Measurements from ENCODE around the gene ABCA2. TPM values are rescaled to one million over a fixed set of nuclear protein-coding genes. Genes with fewer than 3 reads are reported as not detected.
"Not testable (repeated sequence)": the region's sequence is repeated elsewhere in the genome, so short reads cannot be mapped to it uniquely, and the experiment has no call there.

Gene ABCA2
- polyA plus RNA-seq, 4 donors: 36.4 to 60.9 (median 55.4) TPM

DNA sequence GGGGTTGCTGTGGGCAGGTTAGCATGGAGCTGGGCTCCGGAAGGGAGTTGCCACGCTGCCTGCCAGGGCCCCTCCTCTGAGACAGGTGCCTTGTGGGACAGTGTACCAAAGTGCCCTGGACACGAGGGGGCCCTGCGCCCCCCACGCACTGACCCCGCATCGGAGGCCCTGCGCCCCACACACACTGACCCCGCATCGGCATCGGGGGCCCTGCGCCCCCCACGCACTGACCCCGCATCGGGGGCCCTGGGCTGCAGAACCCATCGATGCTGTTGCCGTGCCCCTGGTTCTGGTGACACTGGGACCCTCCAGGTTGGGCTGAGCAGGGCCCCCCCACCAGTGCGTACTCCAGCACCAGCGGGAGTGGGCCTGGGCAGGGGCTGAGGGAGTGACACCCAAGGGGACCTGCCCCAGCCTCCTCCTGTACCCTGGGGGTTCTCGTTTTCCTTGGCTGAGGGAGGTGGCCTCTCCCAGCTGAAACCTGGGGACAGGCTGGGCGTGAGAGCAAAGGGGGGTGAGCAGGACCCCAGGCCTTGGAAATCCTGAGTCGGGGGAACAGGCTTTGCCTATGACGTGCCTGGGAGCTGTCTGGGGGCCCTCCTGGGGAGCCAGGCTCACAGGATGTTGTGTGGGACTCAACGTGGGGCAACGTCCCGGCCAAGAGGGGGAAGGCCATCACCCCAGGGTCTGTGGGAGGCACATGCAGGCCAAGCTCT is 35.4 kb upstream of the ABCA2 start:
- DNase-seq (ENCODE audit: low read depth in 4 of 4, low spot score in 2 of 4): no peak

GRCh38 chr9:137062798-137063197 is 34.8 kb upstream of the ABCA2 start:
- not testable (repeated sequence) for DNase-seq (ENCODE audit: low read depth in 4 of 4, low spot score in 2 of 4)

- DNase-seq (ENCODE audit: low read depth in 4 of 4, low spot score in 2 of 4): no peak
These were observed 34.3 kb upstream of the ABCA2 start for GRCh38 chr9:137062384-137062783.

DNA sequence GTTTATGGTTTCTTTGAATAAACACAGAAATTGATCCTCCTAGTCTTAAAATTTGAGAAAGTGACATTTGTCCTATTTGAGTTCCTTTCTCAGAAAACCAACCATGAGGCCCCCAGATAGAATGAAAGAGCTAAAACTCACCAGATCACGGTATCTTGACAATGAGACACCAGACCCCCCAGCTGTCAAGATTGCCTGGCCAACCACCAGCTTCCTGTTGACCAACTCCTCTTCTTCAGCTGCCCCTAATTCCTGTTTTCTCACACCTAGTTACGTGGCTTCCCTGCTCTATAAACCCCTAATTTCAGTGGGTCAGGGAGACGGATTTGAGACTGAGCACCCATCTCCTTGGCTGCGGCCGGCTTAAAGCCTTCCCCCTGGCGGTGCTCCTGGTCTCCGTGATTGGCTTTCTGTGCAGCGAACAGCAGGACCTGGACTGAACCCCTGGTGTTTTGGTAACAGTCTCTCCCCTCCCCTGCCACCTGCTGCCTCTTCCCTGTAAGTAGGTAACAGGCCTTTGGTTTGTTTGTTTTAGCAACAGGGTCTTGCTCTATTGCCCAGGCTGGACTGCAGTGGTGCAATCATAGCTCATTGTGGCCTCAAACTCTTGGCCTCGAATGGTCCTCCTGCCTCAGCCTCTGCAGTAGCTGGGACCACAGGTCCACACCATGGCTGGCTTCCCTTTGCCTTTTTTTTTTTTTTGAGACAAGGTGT is 30.6 kb upstream of the ABCA2 start:
- no peak for DNase-seq (ENCODE audit: low read depth in 4 of 4, low spot score in 2 of 4)

DNA sequence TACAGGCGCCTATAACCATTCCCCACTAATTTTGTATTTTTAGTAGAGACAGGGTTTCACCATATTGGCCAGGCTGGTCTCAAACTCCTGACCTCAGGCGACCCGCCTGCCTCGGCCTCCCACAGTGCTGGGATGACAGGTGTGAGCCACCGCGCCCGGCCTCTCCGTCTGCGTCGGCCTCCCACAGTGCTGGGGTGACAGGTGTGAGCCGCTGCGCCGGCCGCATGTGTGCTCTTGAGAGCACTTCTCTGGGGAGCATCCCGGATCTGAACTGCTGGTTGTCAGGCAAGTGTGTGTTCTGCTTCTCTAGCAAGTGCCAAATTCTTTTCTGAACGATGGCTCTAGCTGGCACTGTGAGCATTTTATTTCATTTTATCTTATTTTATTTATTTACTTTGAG is 29.5 kb upstream of the ABCA2 start:
- no peak for DNase-seq (ENCODE audit: low read depth in 4 of 4, low spot score in 2 of 4)

DNA sequence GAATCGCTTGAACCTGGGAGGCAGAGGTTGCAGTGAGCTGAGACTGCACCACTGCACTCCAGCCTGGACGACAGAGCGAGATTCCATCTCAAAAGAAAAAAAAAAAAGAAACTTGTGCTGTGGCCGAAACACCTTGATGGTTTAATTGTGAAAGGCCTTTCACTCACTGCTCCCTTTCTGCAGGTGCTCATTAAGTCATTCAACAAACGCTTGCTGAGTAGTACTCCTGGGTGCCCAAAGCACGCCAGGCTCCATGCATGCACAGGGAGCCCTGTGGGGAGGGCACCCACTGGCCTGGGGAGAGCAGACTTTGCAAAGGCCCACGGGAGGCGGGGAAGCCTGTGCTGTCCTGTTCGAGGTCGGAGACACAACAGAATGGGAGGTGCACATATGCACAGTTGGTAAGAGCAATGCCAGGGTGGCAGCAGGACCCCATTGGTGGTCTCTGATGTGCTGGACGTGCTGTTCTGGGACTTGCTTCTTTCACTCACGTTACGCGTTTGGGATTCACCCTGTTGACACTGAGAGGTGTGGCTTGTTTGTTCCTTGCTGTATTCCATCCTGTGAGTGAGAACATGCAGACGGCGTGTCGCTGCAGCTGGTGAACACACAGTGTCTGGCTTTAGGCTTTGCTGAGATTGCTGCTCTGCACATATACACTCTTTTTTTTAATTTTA is 28.8 kb upstream of the ABCA2 start:
- no peak for DNase-seq (ENCODE audit: low read depth in 4 of 4, low spot score in 2 of 4)

DNA sequence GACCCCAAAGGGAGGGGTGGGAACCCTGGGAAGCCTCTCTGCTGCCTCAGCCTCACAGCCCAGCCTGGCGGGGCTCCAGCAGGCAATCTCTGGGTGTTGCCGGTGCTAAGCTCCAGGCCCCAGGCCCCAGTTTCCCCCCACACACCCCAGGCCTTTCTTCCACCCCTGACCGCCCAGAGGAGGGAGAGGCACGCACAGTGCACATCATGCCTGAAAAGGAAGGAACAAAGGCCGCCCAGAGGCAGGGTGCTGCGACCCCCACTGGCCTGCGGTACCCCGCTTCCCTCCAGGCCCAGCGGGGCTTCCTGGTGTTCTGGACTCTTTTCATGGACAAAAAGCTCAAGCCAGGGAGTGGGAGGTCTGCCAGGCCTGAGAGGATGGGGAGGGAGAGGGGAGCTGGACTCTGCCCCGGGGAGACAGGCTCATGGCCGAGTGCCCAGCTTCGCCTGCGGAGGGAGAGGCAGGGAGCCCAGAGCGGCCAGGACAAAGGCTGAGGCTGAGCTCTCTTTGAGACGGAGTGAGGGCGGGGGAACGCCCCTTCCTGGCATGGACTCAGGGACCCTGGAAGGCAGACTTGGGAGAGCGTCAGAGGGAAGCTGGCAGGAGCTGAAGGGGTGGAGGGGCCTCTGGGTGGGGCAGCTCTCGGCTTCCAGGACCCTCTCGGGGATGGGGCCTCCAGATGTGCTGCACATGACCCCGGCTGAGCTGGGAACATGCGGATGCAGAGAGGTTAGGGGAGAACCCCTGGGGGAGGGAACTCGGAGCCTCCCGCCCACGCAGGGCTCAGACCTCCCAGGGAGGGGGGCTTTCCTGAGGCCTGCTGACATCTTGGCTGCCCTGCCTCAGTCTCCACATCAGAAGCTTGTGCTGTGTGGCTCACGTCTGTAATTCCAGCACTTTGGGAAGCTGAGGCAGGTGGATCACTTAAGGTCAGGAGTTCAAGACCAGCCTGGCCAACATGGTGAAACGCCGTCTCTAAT is 27.6 kb upstream of the ABCA2 start:
- peak in 1 of 4 donors; percentile 62 for DNase-seq (ENCODE audit: low read depth in 4 of 4, low spot score in 2 of 4)

DNA sequence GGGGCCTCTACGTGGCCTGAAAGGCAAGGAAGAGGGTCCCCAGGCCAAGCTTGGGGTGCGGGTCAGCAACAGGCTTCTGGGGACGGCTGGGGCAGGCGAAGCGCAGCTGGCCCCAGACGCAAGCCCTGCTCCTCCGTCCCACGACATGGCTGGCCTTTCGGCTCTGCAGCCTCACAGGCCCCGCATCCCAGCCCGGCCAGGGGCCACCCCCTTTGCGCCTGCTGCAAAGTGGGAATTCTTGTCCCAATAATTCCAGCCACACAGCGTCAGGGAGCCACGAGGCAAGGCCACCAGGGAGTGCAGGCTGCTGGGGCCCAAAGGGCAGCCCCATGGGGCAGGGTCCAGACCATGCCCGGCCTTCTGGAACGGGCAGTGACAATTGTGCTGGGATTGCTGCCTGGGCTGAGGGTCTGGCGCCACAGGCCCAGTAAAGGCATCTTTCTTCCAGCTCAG is 26.9 kb upstream of the ABCA2 start:
- no peak for DNase-seq (ENCODE audit: low read depth in 4 of 4, low spot score in 2 of 4)

GRCh38 chr9:137053944-137054931 is 26.2 kb upstream of the ABCA2 start, which contains the start of gene ENTPD2:
Gene ENTPD2 (minus strand): TSS chr9:137054061. CDS start chr9:137053997, 64 bp downstream.
- DNase-seq (ENCODE audit: low read depth in 4 of 4, low spot score in 2 of 4): no peak

GRCh38 chr9:137052998-137053943 is 25.2 kb upstream of the ABCA2 start:
- no peak for DNase-seq (ENCODE audit: low read depth in 4 of 4, low spot score in 2 of 4)

DNA sequence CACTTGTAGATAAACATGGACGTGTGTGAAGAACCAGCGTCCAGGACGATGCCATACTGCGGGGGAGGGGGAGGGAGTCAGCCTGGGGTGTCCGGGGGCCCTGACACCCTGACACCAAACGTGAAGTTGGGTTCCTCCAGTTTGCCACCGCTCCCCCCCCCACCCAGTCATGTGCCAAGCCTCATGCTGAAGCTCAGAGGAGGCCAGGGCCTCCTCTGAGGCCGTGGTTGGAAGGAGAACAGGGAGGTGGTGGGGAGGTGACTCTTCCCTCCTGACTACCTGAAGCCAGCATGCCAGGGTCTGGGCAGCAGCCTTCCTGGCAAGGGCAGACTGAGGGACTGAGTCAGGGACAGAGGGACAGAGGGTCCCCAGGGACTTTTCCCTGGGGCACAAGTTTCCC is 24.3 kb upstream of the ABCA2 start:
- no peak for DNase-seq (ENCODE audit: low read depth in 4 of 4, low spot score in 2 of 4)

GRCh38 chr9:137051145-137051724 is 23.2 kb upstream of the ABCA2 start:
- DNase-seq (ENCODE audit: low read depth in 4 of 4, low spot score in 2 of 4): no peak

- no peak for DNase-seq (ENCODE audit: low read depth in 4 of 4, low spot score in 2 of 4)
These were observed 22.5 kb upstream of the ABCA2 start for GRCh38 chr9:137050570-137050969.

- no peak for DNase-seq (ENCODE audit: low read depth in 4 of 4, low spot score in 2 of 4)
These were observed 21.8 kb upstream of the ABCA2 start for GRCh38 chr9:137049544-137050449.

GRCh38 chr9:137048655-137049543 is 20.9 kb upstream of the ABCA2 start:
- DNase-seq (ENCODE audit: low read depth in 4 of 4, low spot score in 2 of 4): no peak
